Liver (tissue), 3 donors: Measurements from ENCODE around the gene RALGPS2.

Source experiments
- CTCF ChIP-seq: fragments of 150-350 bp; IDR thresholded peaks from 2 replicates; pipeline ENCODE4 v1.5.1; 2017; ENCODE audit warnings: improper control_type of control experiment, low read depth, low read length; ENCODE audit not compliant: missing input control
- EGR1 ChIP-seq, 2 donors: IDR thresholded peaks; 2 replicates each; pipeline ENCODE4 v1.6.1; 2016 to 2018; ENCODE audit warnings: antibody characterized with exemption in 2 of 2, low read depth in 2 of 2
- HNF4G ChIP-seq: IDR thresholded peaks from 2 replicates; pipeline ENCODE4 v1.6.1; 2016; ENCODE audit warnings: antibody characterized with exemption
- JUND ChIP-seq, 2 donors: IDR thresholded peaks; 2 replicates each; pipeline ENCODE4 v1.6.1; 2016; ENCODE audit warnings: antibody characterized with exemption in 2 of 2
- RAD21 ChIP-seq, 2 donors: IDR thresholded peaks; 2 replicates each; pipeline ENCODE4 v1.6.1; 2016; ENCODE audit warnings: antibody characterized with exemption in 2 of 2, mild to moderate bottlenecking in 2 of 2
- TF ChIP-seq, protein P1 (sequence below): IDR thresholded peaks from 2 replicates; pipeline ENCODE4 v1.6.1; 2016; ENCODE audit warnings: antibody characterized with exemption
- donor health status: healthy.
- donor health status: healthy.

GRCh38 chr1:178961331-178961730, 236.3 kb downstream of the RALGPS2 start:
- TF ChIP-seq CTCF = no peak
- TF ChIP-seq RAD21 (IDR thresholded peaks at IDR 0.05) = no peak
- TF ChIP-seq, protein P1, sequence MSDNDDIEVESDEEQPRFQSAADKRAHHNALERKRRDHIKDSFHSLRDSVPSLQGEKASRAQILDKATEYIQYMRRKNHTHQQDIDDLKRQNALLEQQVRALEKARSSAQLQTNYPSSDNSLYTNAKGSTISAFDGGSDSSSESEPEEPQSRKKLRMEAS = no peak
- no peak for TF ChIP-seq HNF4G
- TF ChIP-seq EGR1 (IDR thresholded peaks at IDR 0.05; ENCODE audit: low read depth in 2 of 2) = no peak
- TF ChIP-seq JUND (IDR thresholded peaks at IDR 0.05) = no peak
